Psoas muscle (tissue), 8 donors: ENCODE data around the gene C3orf20. TPM values are rescaled to one million over a fixed set of nuclear protein-coding genes. Genes with fewer than 3 reads are reported as not detected.
"Not testable (repeated sequence)": the region's sequence is repeated elsewhere in the genome, so short reads cannot be mapped to it uniquely, and the experiment has no call there.

Experiments used
- ATAC-seq, 4 donors: fragments of 200-7000 bp; cut with Tn5 transposase; one replicate each; pipeline ENCODE4 v1.9.1; 2020; ENCODE audit warnings: moderate library complexity in 3 of 4, mild to moderate bottlenecking in 2 of 4
- DNase-seq, 2 donors: peaks; one replicate each; pipeline ENCODE4 v3.0.0-alpha.2; 2020
- H3K27ac ChIP-seq: fragments of 200-600 bp; one replicate; pipeline ENCODE4 v1.8.0; 2022
- H3K27me3 ChIP-seq, 3 donors: fragments of 200-600 bp in 1 of 3; one replicate each; pipeline versions ENCODE4 v1.6.1 to v1.8.0; 2013 to 2022; ENCODE audit warnings: low read length in 2 of 3, mild to moderate bottlenecking in 2 of 3, moderate library complexity in 1 of 3; ENCODE audit not compliant: insufficient read depth in 3 of 3
- H3K36me3 ChIP-seq, 2 donors: fragments of 200-600 bp in 1 of 2; one replicate each; pipeline versions ENCODE4 v1.6.1 to v1.8.0; 2013 to 2022; ENCODE audit warnings: low read depth in 1 of 2, mild to moderate bottlenecking in 1 of 2, moderate library complexity in 1 of 2; ENCODE audit not compliant: insufficient read depth in 1 of 2
- H3K4me1 ChIP-seq: fragments of 200-600 bp; one replicate; pipeline ENCODE4 v1.8.0; 2022
- H3K4me3 ChIP-seq: fragments of 200-600 bp; one replicate; pipeline ENCODE4 v1.8.0; 2022; ENCODE audit warnings: mild to moderate bottlenecking
- H3K9me3 ChIP-seq: fragments of 200-600 bp; one replicate; pipeline ENCODE4 v1.8.0; 2022
- CTCF ChIP-seq: fragments of 200-600 bp; IDR thresholded peaks from one replicate; pipeline ENCODE4 v1.8.0; 2022; ENCODE audit warnings: antibody characterized with exemption
- WGBS, 3 donors: extraction: QIAGEN DNeasy Blood & Tissue Kit; methylation state at CpG; one replicate each; pipeline versions ENCODE4 v1.1.6 to v1.1.7; 2013; 5-methylcytosine and 5-hydroxymethylcytosine counted together
- intact Hi-C, 2 donors: fragments of 100-400 bp; cut with DNase I; formaldehyde crosslinking; loops; one replicate each; pipeline versions ENCODE4 v1.11.0 to v1.14.2; 2022
- polyA plus RNA-seq, 3 donors: library from polyadenylated mRNA; stranded (reverse); fragments of 200-250 nt; gene quantifications; one replicate each; pipeline ENCODE4 v1.2.3, GENCODE V29; 2013
- total RNA-seq, 4 donors: library from RNA; stranded (reverse); fragmentation: NEBNext Ultra II Directional in 2 of 4; extraction: Animal tissue kit (Norgen Biotek cat#: 25700) in 2 of 4; gene quantifications; one replicate each; pipeline versions ENCODE4 v1.2.1 to v1.2.4, GENCODE V29; 2021 to 2023
- donor health status: healthy with polysubstance abuse.
- donor health status: DM: no; HTN: no; CAD: no; lungs with moderate emphysema.
- donor health status: Bipolar disorder and iron deficiency.
- donor health status: healthy.
- donor health status: DM: yes; HTN: yes; CAD: no.
- donor health status: DM: no; HTN: no; CAD: no.
- donor health status: DM: no; HTN: no; CAD: no.
- donor health status: DM: yes; HTN: yes; CAD: no.

C3orf20 gene
- total and polyA plus RNA-seq, 7 donors, result 0.01 to 0.38 (median 0.09) TPM; not detected in 2

GRCh38 chr3:14806641-14807263 lies 131.8 kb downstream of the C3orf20 start:
- H3K27ac ChIP-seq, result no peak overlapping the region
- no peaks in the 10 kb centered on the region for H3K9me3 ChIP-seq
- intact Hi-C loops, result no loop called here
- H3K4me1 ChIP-seq, result peaks cover 5% of the 10 kb centered on the region
- no peak for TF ChIP-seq CTCF
- no peaks in the 10 kb centered on the region for H3K36me3 ChIP-seq
- WGBS, 3 donors, result 42 to 56% (median 50%) methylated on average over 8 of the region's 8 CpGs
- H3K4me3 ChIP-seq, result no peak overlapping the region
- peak in 1 of 2 donors; percentile 45 for DNase-seq
- ATAC-seq, result no peak
- peaks cover 0 to 44% (median 9%) of the 10 kb centered on the region in 3 donors for H3K27me3 ChIP-seq

GRCh38 chr3:14808025-14808424 lies 133.1 kb downstream of the C3orf20 start:
- no peak overlapping the region for H3K4me3 ChIP-seq
- intact Hi-C loops, result no loop called here
- no peaks in the 10 kb centered on the region for H3K9me3 ChIP-seq
- ATAC-seq, result no peak
- peaks cover 5% of the 10 kb centered on the region for H3K4me1 ChIP-seq
- DNase-seq, result no peak
- no peak for TF ChIP-seq CTCF
- peaks cover 0 to 53% (median 9%) of the 10 kb centered on the region in 3 donors for H3K27me3 ChIP-seq
- H3K36me3 ChIP-seq, result no peaks in the 10 kb centered on the region
- H3K27ac ChIP-seq, result no peak overlapping the region

GRCh38 chr3:14808502-14809266 lies 133.7 kb downstream of the C3orf20 start:
- Histone ChIP-seq H3K27me3 (peaks cover 0 to 58% (median 9%) of the 10 kb centered on the region in 3 donors), H3K36me3 (no peaks in the 10 kb centered on the region), H3K9me3 (no peaks in the 10 kb centered on the region), H3K4me1 (peaks cover 5% of the 10 kb centered on the region), H3K4me3 (no peak overlapping the region), H3K27ac (no peak overlapping the region)
- ATAC-seq (no peak), DNase-seq (no peak)
- WGBS, 3 donors, result 82 to 87% (median 85%) methylated on average over 5 of the region's 5 CpGs
- TF ChIP-seq CTCF, result no peak
- intact Hi-C loops, result no loop called here

GRCh38 chr3:14809611-14810010 lies 134.7 kb downstream of the C3orf20 start:
- peak overlapping the region; percentile 50 for H3K27ac ChIP-seq
- H3K9me3 ChIP-seq, H3K4me1 ChIP-seq, intact Hi-C loops, ATAC-seq, DNase-seq, H3K36me3 ChIP-seq: not testable (repeated sequence)
- WGBS, 3 donors, result 58 to 71% (median 64%) methylated on average over 8 to 9 of the region's 9 CpGs
- H3K4me3 ChIP-seq, result peak overlapping the region; percentile 59
- H3K27me3 ChIP-seq, result peaks cover 0 to 64% (median 9%) of the 10 kb centered on the region in 3 donors

- TF ChIP-seq CTCF, result no peak
- H3K27me3 ChIP-seq, result peaks cover 0 to 61% (median 9%) of the 10 kb centered on the region in 3 donors
- intact Hi-C loops, result no loop called here
- H3K36me3 ChIP-seq, result no peaks in the 10 kb centered on the region
- ATAC-seq, result peak in 3 of 4 donors; percentile 46 to 64 (median 48)
- H3K27ac ChIP-seq, result peak overlapping the region; percentile 50
- H3K4me3 ChIP-seq, result peak overlapping the region; percentile 68
- peaks cover 5% of the 10 kb centered on the region for H3K4me1 ChIP-seq
- peak; percentile 55 to 68 for DNase-seq
- WGBS, 3 donors, result 2 to 6% (median 5%) methylated on average over 28 to 72 of the region's 85 CpGs
- H3K9me3 ChIP-seq, result no peaks in the 10 kb centered on the region
These were observed 135.3 kb downstream of the C3orf20 start for GRCh38 chr3:14810070-14810791.
